ENCODE results near the gene CCSER1.

- TF ChIP-seq CTCF (conservative IDR thresholded peaks at IDR 0.05 in 1 of 2, IDR thresholded peaks at IDR 0.05 in 1 of 2; ENCODE audit: extremely low read depth in 1 of 2, insufficient read depth in 1 of 2, low read depth in 1 of 2, low read length in 2 of 2) (no peak), EZH2 (IDR thresholded peaks at IDR 0.05; ENCODE audit: borderline replicate concordance, low read length) (no peak)
Measured at GRCh38 chr4:90146306-90146705, 19.1 kb downstream of the CCSER1 start.

Measured in mammary epithelial cell (primary cell).